Naive thymus-derived CD8-positive, alpha-beta T cell (primary cell): ENCODE measurements around the gene SCN8A. TPM values are rescaled to one million over a fixed set of nuclear protein-coding genes. Genes with fewer than 3 reads are reported as not detected.
"Not testable (repeated sequence)": the region's sequence is repeated elsewhere in the genome, so short reads cannot be mapped to it uniquely, and the experiment has no call there.

Experiments
- ATAC-seq, 2 donors: fragments of 150-1000 bp; cut with Tn5 transposase in 1 of 2; sonication (Bioruptor Pico), chemical (Tn5 transposase) in 1 of 2; 1 replicate in 1 of 2; 2 replicates in 1 of 2; pipeline ENCODE4 v1.10.0; 2021; ENCODE audit warnings: mild to moderate bottlenecking in 2 of 2, moderate library complexity in 2 of 2
- POLR2A ChIA-PET: fragments of 350-600 bp; sonication (Branson Sonifier 250); formaldehyde crosslinking; loops from one replicate; lab custom pipeline; 2021; ENCODE audit warnings: antibody characterized with exemption; lab: Charles Lee
- DNase-seq, 10 donors: peaks; one replicate each; pipeline versions ENCODE4 v3.0.0 to v3.0.0-alpha.2; 2020 to 2022
- H3K27ac Mint-ChIP-seq, 10 donors: one replicate each; pipeline ENCODE4 v1.8.0; 2020 to 2022; ENCODE audit warnings: mild to moderate bottlenecking in 10 of 10, mixed read lengths in 10 of 10, moderate library complexity in 4 of 10, inconsistent platforms in 1 of 10
- H3K27me3 Mint-ChIP-seq, 5 donors: one replicate each; pipeline ENCODE4 v1.8.0; 2021 to 2022; ENCODE audit warnings: mixed read lengths in 5 of 5
- H3K36me3 Mint-ChIP-seq, 3 donors: one replicate each; pipeline ENCODE4 v1.8.0; 2020 to 2022; ENCODE audit warnings: mixed read lengths in 3 of 3, mild to moderate bottlenecking in 2 of 3, inconsistent platforms in 1 of 3
- H3K4me1 Mint-ChIP-seq, 4 donors: one replicate each; pipeline ENCODE4 v1.8.0; 2021 to 2022; ENCODE audit warnings: mixed read lengths in 4 of 4
- H3K4me3 Mint-ChIP-seq, 10 donors: one replicate each; pipeline ENCODE4 v1.8.0; 2020 to 2022; ENCODE audit warnings: mild to moderate bottlenecking in 10 of 10, mixed read lengths in 10 of 10, moderate library complexity in 6 of 10, inconsistent platforms in 1 of 10
- H3K9me3 Mint-ChIP-seq, 9 donors: one replicate each; pipeline ENCODE4 v1.8.0; 2020 to 2022; ENCODE audit warnings: mixed read lengths in 9 of 9, mild to moderate bottlenecking in 3 of 9, inconsistent platforms in 1 of 9, moderate library complexity in 1 of 9
- polyA plus RNA-seq, 3 donors: library from polyadenylated mRNA; unstranded; fragments of 300-500 nt; fragmentation: Illumina TruSeq; gene quantifications; one replicate each; pipeline ENCODE4 v1.2.3, GENCODE V29; 2021
- total RNA-seq, 8 experiments: library from RNA in 2 of 8; stranded (reverse) in 2 of 8; gene quantifications; one replicate each; pipeline ENCODE4 v1.2.3 and lab custom pipeline; 2021 to 2026

Gene SCN8A
- total and polyA plus RNA-seq, 5 experiments from 2014 or later, result 0.07 to 1.8 (median 0.42) TPM

DNA sequence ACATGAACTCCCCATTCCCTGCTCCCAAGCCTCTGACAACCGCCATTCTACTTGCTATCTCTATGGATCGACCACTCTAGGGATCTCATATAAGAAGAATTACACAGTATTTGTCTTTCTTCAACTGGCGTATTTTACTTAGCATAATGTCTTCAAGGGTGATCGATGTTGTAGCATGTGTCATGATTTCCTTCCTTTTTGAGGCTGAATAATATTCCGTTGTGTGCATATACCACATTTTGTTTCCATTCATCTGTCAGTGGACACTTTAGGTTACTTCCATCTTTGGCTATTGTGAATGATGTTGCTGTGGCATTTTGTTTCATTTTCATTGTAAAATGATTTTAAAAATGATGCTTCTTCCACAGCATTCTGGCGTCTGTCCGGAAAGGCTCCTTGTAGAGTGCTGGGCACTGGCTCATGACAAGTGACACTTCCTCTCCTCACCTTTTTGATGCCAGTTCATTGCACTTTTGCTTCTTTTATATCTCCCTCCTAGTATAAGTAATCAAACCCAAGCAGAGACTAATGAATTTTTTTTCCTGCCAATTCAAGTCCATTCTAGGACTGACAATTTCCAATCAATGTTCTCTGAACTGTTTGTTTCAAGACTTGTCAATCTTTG, 39.3 kb downstream of the SCN8A start:
- no peak overlapping the region for H3K4me3 Mint-ChIP-seq
- H3K9me3 Mint-ChIP-seq, result no peaks in the 10 kb centered on the region
- POLR2A ChIA-PET, result no interaction called here
- no peak overlapping the region for H3K27ac Mint-ChIP-seq
- H3K36me3 Mint-ChIP-seq, result peaks cover 0 to 4% (median 0%) of the 10 kb centered on the region in 3 donors
- ATAC-seq (no peak), DNase-seq (no peak)
- H3K4me1 Mint-ChIP-seq, result no peaks in the 10 kb centered on the region
- peaks cover 0 to 31% (median 9%) of the 10 kb centered on the region in 5 donors for H3K27me3 Mint-ChIP-seq

DNA sequence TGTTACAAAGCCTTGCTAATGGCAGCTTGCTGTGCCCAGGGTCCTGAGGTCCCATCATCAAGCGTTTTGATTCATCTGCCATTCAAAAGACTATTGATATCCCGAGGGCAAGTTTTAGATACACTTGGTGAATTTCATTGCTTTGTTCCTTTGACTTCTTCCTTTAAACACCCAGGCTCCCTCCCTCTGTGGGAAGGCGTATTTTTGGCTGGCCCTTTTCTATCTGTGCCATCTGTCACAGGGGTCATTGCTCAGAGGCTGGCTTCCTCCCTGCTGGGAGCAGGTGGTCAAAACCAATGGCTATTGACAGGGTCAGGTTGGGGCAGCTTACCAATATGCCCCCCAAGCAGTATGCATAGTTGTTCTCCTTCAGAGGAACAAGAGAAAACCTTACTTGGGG, 40.0 kb downstream of the SCN8A start:
- H3K4me3 Mint-ChIP-seq, result no peak overlapping the region
- H3K9me3 Mint-ChIP-seq, result peaks cover 0 to 2% (median 0%) of the 10 kb centered on the region in 9 donors
- H3K27ac Mint-ChIP-seq, result no peak overlapping the region
- no peak for DNase-seq
- peaks cover 0 to 31% (median 7%) of the 10 kb centered on the region in 5 donors for H3K27me3 Mint-ChIP-seq
- no peaks in the 10 kb centered on the region for H3K4me1 Mint-ChIP-seq
- H3K36me3 Mint-ChIP-seq, result peaks cover 0 to 4% (median 0%) of the 10 kb centered on the region in 3 donors
- POLR2A ChIA-PET, result no interaction called here
- ATAC-seq, result no peak

DNA sequence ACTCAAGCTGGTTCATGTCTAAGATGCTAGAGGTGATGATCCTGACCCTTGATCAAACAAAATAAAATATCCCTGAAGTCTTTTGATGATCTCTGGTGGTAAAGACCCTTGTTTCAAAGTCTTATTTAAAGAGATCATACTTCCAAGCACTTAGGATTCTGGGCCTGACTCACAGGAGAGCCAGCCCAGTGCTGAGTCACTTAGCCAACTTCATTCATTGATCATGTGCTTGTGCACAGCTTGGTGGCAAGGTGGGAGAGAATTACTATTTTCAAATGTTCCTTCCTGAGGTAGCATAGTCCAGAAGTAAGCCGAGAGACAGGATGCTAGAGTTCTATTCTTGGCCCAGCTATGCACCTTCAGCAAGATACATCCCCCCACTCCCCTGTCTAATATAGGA, 40.6 kb downstream of the SCN8A start:
- Mint-ChIP-seq H3K27ac (no peak overlapping the region), H3K4me1 (no peaks in the 10 kb centered on the region), H3K36me3 (peaks cover 0 to 4% (median 0%) of the 10 kb centered on the region in 3 donors), H3K9me3 (peaks cover 0 to 2% (median 0%) of the 10 kb centered on the region in 9 donors), H3K27me3 (peaks cover 0 to 31% (median 6%) of the 10 kb centered on the region in 5 donors), H3K4me3 (no peak overlapping the region)
- POLR2A ChIA-PET, result no interaction called here
- no peak for DNase-seq
- no peak for ATAC-seq

DNA sequence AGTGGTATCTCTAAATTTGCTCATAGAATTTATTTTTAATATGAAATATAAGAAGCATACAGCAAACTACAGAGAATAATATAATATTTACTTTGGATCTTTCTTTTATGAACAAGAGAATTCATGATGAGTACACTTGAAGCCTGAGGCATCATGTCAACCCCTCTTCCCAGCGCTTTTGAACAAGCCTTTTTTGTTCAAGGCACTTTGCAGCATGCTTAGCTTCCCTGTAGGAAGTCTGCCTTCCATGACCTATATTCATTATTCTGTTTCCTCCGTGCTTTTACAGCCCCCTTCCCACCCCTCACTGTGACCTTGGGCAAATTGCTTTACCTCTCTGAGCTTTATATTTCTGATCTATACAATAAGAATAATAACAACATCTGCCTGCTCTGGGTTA, 41.6 kb downstream of the SCN8A start:
- peaks cover 0 to 7% (median 0%) of the 10 kb centered on the region in 9 donors for H3K9me3 Mint-ChIP-seq
- DNase-seq (no peak), ATAC-seq (no peak)
- H3K4me1 Mint-ChIP-seq, result no peaks in the 10 kb centered on the region
- no peak overlapping the region for H3K4me3 Mint-ChIP-seq
- POLR2A ChIA-PET, result no interaction called here
- H3K27me3 Mint-ChIP-seq, result peaks cover 0 to 32% (median 4%) of the 10 kb centered on the region in 5 donors
- H3K27ac Mint-ChIP-seq, result no peak overlapping the region
- H3K36me3 Mint-ChIP-seq, result peaks cover 0 to 9% (median 4%) of the 10 kb centered on the region in 3 donors

DNA sequence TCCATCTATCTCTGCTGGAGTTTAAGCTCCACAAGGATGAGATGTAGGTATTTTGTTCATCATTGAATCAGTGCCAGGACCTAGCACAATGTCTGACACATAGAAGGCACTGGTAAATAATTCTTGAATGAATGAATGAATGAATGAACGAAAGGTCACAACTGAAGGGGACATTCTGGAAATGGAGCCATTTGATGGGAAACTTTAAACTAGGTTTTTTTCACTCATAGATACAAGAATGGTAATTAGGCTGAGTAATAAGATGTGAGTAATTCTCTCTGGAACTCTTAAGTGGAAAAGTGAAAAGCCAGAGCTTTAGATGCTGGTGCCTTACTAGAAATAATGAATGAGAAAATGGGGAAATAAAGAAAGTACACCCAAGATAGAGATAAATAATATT, 44.3 kb downstream of the SCN8A start:
- Mint-ChIP-seq H3K27ac (no peak overlapping the region), H3K9me3 (peaks cover 0 to 13% (median 4%) of the 10 kb centered on the region in 9 donors), H3K4me3 (no peak overlapping the region), H3K36me3 (peaks cover 0 to 17% (median 4%) of the 10 kb centered on the region in 3 donors), H3K4me1 (no peaks in the 10 kb centered on the region), H3K27me3 (peaks cover 0 to 23% (median 3%) of the 10 kb centered on the region in 5 donors)
- DNase-seq, result no peak
- ATAC-seq, result no peak
- POLR2A ChIA-PET, result no interaction called here

DNA sequence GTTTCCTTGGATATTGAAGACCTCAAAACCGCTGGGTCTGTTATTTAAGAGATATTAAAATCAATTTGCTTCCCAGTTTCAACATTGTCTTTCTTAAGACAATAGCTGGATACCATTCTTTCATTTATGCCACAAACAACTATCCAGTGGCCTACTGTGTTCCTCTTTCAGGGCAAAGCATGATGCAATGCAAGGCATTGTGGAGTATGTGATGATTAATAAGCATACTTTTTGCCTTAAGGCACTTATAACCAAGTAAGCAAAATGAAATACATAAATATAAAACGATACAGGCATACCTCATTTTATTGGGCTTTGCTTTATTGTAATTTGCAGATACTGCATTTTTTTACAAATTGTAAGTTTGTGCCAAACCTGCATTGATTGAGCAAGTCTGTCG, 45.5 kb downstream of the SCN8A start:
- peaks cover 0 to 13% (median 4%) of the 10 kb centered on the region in 3 donors for H3K36me3 Mint-ChIP-seq
- ATAC-seq (no peak), DNase-seq (no peak)
- POLR2A ChIA-PET, result no interaction called here
- H3K4me1 Mint-ChIP-seq, result no peaks in the 10 kb centered on the region
- H3K4me3 Mint-ChIP-seq, result no peak overlapping the region
- H3K9me3 Mint-ChIP-seq, result peaks cover 0 to 13% (median 4%) of the 10 kb centered on the region in 9 donors
- H3K27me3 Mint-ChIP-seq, result peaks cover 0 to 17% (median 3%) of the 10 kb centered on the region in 5 donors
- no peak overlapping the region for H3K27ac Mint-ChIP-seq

DNA sequence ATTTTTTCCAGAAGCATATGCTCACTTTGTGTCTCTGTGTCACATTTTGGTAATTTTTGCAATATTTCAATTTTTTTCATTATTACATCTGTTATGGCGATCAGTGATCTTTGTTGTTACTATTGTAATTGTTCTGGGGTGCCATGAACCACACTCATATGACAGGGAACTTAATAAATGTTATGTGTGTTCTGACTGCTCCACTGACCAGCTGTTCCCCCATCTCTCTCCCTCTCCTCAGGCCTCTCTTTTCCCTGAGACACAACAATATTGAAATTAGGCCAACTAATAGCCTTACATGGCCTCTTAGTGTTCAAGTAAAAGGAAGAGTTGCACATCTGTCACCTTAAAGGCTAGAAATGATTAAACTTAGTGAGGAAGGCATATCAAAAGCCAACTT, 46.0 kb downstream of the SCN8A start:
- Mint-ChIP-seq H3K9me3 (peaks cover 0 to 13% (median 4%) of the 10 kb centered on the region in 9 donors), H3K4me3 (no peak overlapping the region), H3K27me3 (peaks cover 0 to 17% (median 6%) of the 10 kb centered on the region in 5 donors), H3K27ac (no peak overlapping the region), H3K36me3 (peaks cover 0 to 13% (median 4%) of the 10 kb centered on the region in 3 donors), H3K4me1 (no peaks in the 10 kb centered on the region)
- POLR2A ChIA-PET, result no interaction called here
- no peak for ATAC-seq
- DNase-seq, result no peak

DNA sequence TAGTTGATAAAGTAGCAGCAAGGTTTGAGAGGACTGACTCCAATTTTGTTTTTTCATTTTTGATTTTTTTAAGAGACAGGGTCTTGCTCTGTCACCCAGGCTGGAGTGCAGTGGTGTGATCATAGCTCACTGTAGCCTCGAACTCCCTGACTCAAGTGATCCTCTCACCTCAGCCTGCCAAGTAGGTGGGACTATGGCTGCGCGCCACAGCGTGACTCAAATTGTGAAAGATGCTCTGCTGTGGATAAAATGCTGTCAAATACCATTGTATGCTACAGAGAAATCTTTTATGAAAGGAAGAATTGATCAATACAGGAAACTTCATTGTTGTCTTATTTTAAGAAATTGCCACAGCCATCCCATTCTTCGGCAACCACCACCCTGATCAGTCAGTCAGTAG, 48.3 kb downstream of the SCN8A start:
- Mint-ChIP-seq H3K27me3 (peaks cover 0 to 11% (median 7%) of the 10 kb centered on the region in 5 donors), H3K4me1 (no peaks in the 10 kb centered on the region), H3K4me3 (no peak overlapping the region), H3K27ac (no peak overlapping the region), H3K36me3 (peaks cover 0 to 13% (median 4%) of the 10 kb centered on the region in 3 donors), H3K9me3 (peaks cover 0 to 13% (median 4%) of the 10 kb centered on the region in 9 donors)
- POLR2A ChIA-PET, result no interaction called here
- DNase-seq (no peak), ATAC-seq (no peak)

DNA sequence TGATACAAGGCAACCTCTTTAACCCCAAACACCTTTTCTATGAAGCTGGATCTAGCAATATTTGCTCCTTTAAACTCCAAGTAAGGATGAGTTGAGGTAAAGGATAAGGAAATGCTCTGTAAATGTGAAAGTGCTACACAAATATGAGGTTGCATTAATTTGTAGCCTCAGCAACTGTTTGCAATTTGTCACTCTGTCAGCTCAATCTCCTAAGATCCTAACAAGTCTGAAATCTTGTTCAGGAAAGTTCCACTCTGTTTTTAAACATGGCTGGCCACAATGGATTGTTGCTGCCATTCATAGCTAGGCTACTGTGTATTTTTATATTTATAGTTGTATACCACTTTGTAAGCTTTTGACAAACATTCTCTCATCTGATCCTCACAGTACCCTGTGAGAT, 51.3 kb downstream of the SCN8A start:
- Mint-ChIP-seq H3K4me1 (no peaks in the 10 kb centered on the region), H3K4me3 (no peak overlapping the region), H3K36me3 (peaks cover 0 to 12% (median 3%) of the 10 kb centered on the region in 3 donors), H3K9me3 (peaks cover 0 to 12% (median 5%) of the 10 kb centered on the region in 9 donors), H3K27me3 (peaks cover 0 to 7% (median 5%) of the 10 kb centered on the region in 5 donors), H3K27ac (no peak overlapping the region)
- ATAC-seq (no peak), DNase-seq (no peak)
- POLR2A ChIA-PET, result no interaction called here

DNA sequence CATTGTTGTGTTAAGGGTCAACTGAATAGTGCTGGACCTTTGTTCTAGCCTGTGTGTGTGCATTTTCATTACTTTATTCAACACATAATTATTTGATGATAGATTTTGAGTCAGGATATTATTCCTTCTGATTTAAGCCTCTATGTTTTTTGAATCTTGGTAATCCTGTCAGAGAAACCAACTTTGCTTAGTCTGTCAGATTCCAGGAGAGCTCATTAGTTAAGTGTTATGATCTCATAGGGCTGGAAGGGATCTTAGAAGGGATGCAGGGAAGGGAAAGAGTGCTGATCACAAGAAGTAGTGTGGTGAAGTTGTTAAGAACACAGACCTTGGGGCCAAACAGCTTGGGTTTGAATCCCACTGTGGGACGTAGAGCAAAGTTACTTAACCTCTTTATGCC, 52.9 kb downstream of the SCN8A start:
- POLR2A ChIA-PET, result no interaction called here
- Mint-ChIP-seq H3K9me3 (peaks cover 0 to 3% (median 0%) of the 10 kb centered on the region in 9 donors), H3K27ac (no peak overlapping the region), H3K4me1 (no peaks in the 10 kb centered on the region), H3K4me3 (no peak overlapping the region), H3K27me3 (peaks cover 0 to 7% (median 5%) of the 10 kb centered on the region in 5 donors), H3K36me3 (peaks cover 0 to 5% (median 0%) of the 10 kb centered on the region in 3 donors)
- no peak for DNase-seq
- no peak for ATAC-seq

DNA sequence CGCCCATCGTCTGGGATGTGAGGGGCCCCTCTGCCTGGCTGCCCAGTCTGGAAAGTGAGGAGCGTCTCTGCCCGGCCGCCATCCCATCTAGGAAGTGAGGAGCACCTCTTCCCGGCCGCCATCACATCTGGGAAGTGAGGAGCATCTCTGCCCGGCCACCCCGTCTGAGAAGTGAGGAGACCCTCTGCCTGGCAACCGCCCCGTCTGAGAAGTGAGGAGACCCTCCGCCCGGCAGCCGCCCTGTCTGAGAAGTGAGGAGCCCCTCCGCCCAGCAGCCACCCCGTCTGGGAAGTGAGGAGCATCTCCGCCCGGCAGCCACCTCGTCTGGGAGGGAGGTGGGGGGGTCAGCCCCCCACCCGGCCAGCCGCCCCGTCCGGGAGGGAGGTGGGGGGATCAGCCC, 53.7 kb downstream of the SCN8A start:
- H3K27ac Mint-ChIP-seq, H3K9me3 Mint-ChIP-seq, POLR2A ChIA-PET, DNase-seq, H3K4me1 Mint-ChIP-seq, ATAC-seq, H3K36me3 Mint-ChIP-seq, H3K4me3 Mint-ChIP-seq, H3K27me3 Mint-ChIP-seq: not testable (repeated sequence)

DNA sequence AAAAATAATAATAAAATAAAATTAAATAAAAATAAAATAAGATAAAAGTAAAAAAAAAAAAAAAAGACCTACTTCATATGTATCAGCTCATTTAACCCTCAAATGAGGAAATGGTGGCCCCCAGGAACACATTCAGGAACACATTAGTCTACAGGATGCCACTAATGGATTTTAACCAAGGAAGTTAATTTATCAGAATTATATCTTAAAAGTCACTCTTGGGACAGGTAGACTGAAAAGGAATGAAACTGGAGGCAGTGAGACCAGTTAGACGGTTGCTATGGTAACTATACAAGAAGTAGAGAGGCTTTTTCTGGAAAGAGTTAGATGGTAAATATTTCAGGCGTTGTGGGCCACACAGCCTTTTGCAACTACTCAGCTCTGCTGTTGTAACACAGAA, 54.9 kb downstream of the SCN8A start:
- no peak for DNase-seq
- H3K4me3 Mint-ChIP-seq, result no peak overlapping the region
- POLR2A ChIA-PET, result no interaction called here
- peaks cover 0 to 19% (median 7%) of the 10 kb centered on the region in 9 donors for H3K9me3 Mint-ChIP-seq
- H3K4me1 Mint-ChIP-seq, result no peaks in the 10 kb centered on the region
- ATAC-seq, result no peak
- no peak overlapping the region for H3K27ac Mint-ChIP-seq
- peaks cover 0 to 8% (median 2%) of the 10 kb centered on the region in 5 donors for H3K27me3 Mint-ChIP-seq
- peaks cover 0 to 13% (median 11%) of the 10 kb centered on the region in 3 donors for H3K36me3 Mint-ChIP-seq

DNA sequence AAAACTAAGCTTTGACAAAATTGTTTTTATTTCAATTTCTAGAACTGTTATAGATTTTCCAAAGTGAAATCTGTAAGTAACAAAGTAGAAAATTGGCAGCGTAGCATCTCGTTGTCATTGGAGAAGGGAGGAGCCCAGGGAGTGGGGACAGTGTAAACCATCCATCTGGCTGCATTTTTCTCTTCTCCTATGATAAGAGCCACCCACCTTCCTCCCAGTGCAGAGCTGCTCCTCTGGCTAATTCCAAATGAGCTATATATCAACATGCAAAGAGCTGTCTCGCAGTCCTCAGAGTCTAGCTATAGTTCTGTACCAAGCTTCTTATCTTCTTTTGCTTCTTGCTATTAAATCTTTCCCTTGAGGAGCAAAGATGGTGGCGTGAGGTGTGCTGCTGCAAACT, 56.6 kb downstream of the SCN8A start:
- Mint-ChIP-seq H3K27me3 (peaks cover 0 to 10% (median 3%) of the 10 kb centered on the region in 5 donors), H3K9me3 (peaks cover 0 to 21% (median 11%) of the 10 kb centered on the region in 9 donors), H3K4me3 (no peak overlapping the region), H3K4me1 (no peaks in the 10 kb centered on the region), H3K36me3 (peaks cover 0 to 13% (median 11%) of the 10 kb centered on the region in 3 donors), H3K27ac (no peak overlapping the region)
- no peak for ATAC-seq
- no peak for DNase-seq
- POLR2A ChIA-PET, result no interaction called here
